HG03571 (cell line): ENCODE data around the gene EDEM2.
"Not testable (repeated sequence)": the region's sequence is repeated elsewhere in the genome, so short reads cannot be mapped to it uniquely, and the experiment has no call there.

Source experiments
- ATAC-seq: cut with Tn5 transposase; IDR thresholded peaks from one replicate; pipeline ENCODE4 v1.9.1; 2021; ENCODE audit not compliant: unreplicated experiment

Gene EDEM2

GRCh38 chr20:35129647-35130069 is 17.5 kb downstream of the EDEM2 start:
- no peak for ATAC-seq

GRCh38 chr20:35125753-35126152 is 21.4 kb downstream of the EDEM2 start:
- ATAC-seq = no peak

- ATAC-seq = no peak
These were observed 24.3 kb downstream of the EDEM2 start for GRCh38 chr20:35122756-35123405.

GRCh38 chr20:35121186-35121585 is 25.9 kb downstream of the EDEM2 start:
- ATAC-seq = no peak

- no peak for ATAC-seq
These were observed 27.0 kb downstream of the EDEM2 start for GRCh38 chr20:35120012-35120701.

GRCh38 chr20:35117629-35118028 is 29.5 kb downstream of the EDEM2 start:
- ATAC-seq = no peak

- no peak for ATAC-seq
These were observed 29.9 kb downstream of the EDEM2 start for GRCh38 chr20:35117196-35117595.

- no peak for ATAC-seq
These were observed 30.9 kb downstream of the EDEM2 start for GRCh38 chr20:35116258-35116657.

GRCh38 chr20:35115606-35116005 is 31.5 kb downstream of the EDEM2 start:
- no peak for ATAC-seq

- ATAC-seq = not testable (repeated sequence)
These were observed 34.9 kb downstream of the EDEM2 start for GRCh38 chr20:35112276-35112675.

- no peak for ATAC-seq
These were observed 35.8 kb downstream of the EDEM2 start for GRCh38 chr20:35111141-35111888.

- ATAC-seq = no peak
These were observed 38.2 kb downstream of the EDEM2 start for GRCh38 chr20:35108921-35109320.

- ATAC-seq = no peak
These were observed 40.2 kb downstream of the EDEM2 start for GRCh38 chr20:35106827-35107380.

GRCh38 chr20:35104685-35105295 is 42.3 kb downstream of the EDEM2 start:
- ATAC-seq = no peak

- no peak for ATAC-seq
These were observed 45.5 kb downstream of the EDEM2 start for GRCh38 chr20:35101620-35102019.

GRCh38 chr20:35093267-35093884 is 53.8 kb downstream of the EDEM2 start:
- no peak for ATAC-seq

- ATAC-seq = peak; percentile 95
These were observed 54.4 kb downstream of the EDEM2 start, which contains the start of gene TRPC4AP for GRCh38 chr20:35092524-35093266. TRPC4AP (minus strand) TSS chr20:35092807; CDS start chr20:35092781, 26 bp downstream.

GRCh38 chr20:35091816-35092523 is 55.2 kb downstream of the EDEM2 start:
- no peak for ATAC-seq
